K562 (cell line): ENCODE results near the gene TTLL12. TPM values are rescaled to one million over a fixed set of nuclear protein-coding genes. Genes with fewer than 3 reads are reported as not detected.

Experiments
- ATAC-seq: fragments of 200-7000 bp; cut with Tn5 transposase; 3 replicates; pipeline ENCODE4 v1.9.1; 2020; ENCODE audit warnings: moderate library complexity
- BruUV-seq: library from RNA; stranded (reverse); fragments of 400-500 nt; replicated peaks from 2 replicates; lab custom pipeline; 2021; lab: Mats Ljungman, UMichigan
- CTCF ChIA-PET: fragments of 300-600 bp; formaldehyde crosslinking; extraction: SDS; loops from one replicate; lab custom pipeline; 2021; ENCODE audit warnings: low intra/inter-chr PET ratio; lab: Yijun Ruan, JAX
- POLR2A ChIA-PET: fragments of 300-600, 350-650 bp; sonication (Branson Sonifier 250); formaldehyde crosslinking; extraction: SDS; loops from one replicate; lab custom pipeline; 2021; ENCODE audit warnings: antibody characterized with exemption, inconsistent platforms; lab: Yijun Ruan, JAX
- DNase-seq, 4 experiments: peaks; one replicate each; pipeline versions ENCODE4 v3.0.0 to v3.0.0-alpha.2; 2011 to 2018; ENCODE audit warnings: low spot score in 3 of 4, mixed read lengths in 3 of 4; ENCODE audit errors: extremely low read depth in 1 of 4
- FAIRE-seq: peaks from 2 replicates; lab custom pipeline; 2011; peaks lifted over from hg19 to GRCh38; lab: Jason Lieb, UNC
- H2AFZ ChIP-seq: 2 replicates; pipeline ENCODE4 v1.6.0; 2011; ENCODE audit warnings: low read depth, low read length, control low read depth, inconsistent platforms
- H3K27ac ChIP-seq: fragments of 200-600 bp; 3 replicates; pipeline ENCODE4 v1.8.0; 2011; ENCODE audit warnings: low read depth, mild to moderate bottlenecking, control low read depth, inconsistent platforms, low read length, moderate library complexity, mixed read lengths; ENCODE audit errors: extremely low read depth
- H3K27me3 ChIP-seq, 2 experiments: fragments of 300-600 bp in 1 of 2; 2 replicates in 1 of 2; 3 replicates in 1 of 2; pipeline versions ENCODE4 v1.6.0 to v1.8.0; 2011; ENCODE audit warnings: inconsistent platforms in 2 of 2, low read length in 2 of 2, mild to moderate bottlenecking in 1 of 2, mixed read lengths in 1 of 2, moderate library complexity in 1 of 2; ENCODE audit not compliant: control insufficient read depth in 2 of 2, insufficient read depth in 2 of 2
- H3K36me3 ChIP-seq: fragments of 300-600 bp; 3 replicates; pipeline ENCODE4 v1.8.0; 2011; ENCODE audit warnings: mild to moderate bottlenecking, low read length, inconsistent platforms; ENCODE audit not compliant: control insufficient read depth, insufficient read depth
- H3K4me1 ChIP-seq, 2 experiments: fragments of 200-600 bp in 1 of 2; replicated peaks in 1 of 2; 2 replicates in 1 of 2; 3 replicates in 1 of 2; pipeline versions ENCODE4 v1.5.1 to v1.8.0; 2011; ENCODE audit warnings: inconsistent platforms in 2 of 2, low read length in 2 of 2, mild to moderate bottlenecking in 1 of 2, mixed read lengths in 1 of 2, moderate library complexity in 1 of 2; ENCODE audit not compliant: control insufficient read depth in 2 of 2, insufficient read depth in 2 of 2
- H3K4me2 ChIP-seq: 2 replicates; pipeline ENCODE4 v1.6.1; 2011; ENCODE audit warnings: low read length, control low read depth, inconsistent platforms, mixed read lengths; ENCODE audit not compliant: insufficient read depth
- H3K4me3 ChIP-seq: fragments of 200-600 bp; sonication (generic), shearing (Covaris generic); 2 replicates; pipeline ENCODE4 v1.5.1; 2016; ENCODE audit warnings: control low read depth, inconsistent platforms
- H3K79me2 ChIP-seq: fragments of 200-600 bp; 3 replicates; pipeline ENCODE4 v1.8.0; 2011; ENCODE audit warnings: low read length, inconsistent platforms; ENCODE audit not compliant: control insufficient read depth, insufficient read depth
- H3K9ac ChIP-seq, 2 experiments: 2 replicates each; pipeline versions ENCODE4 v1.6.0 to v1.6.1; 2011; ENCODE audit warnings: low read depth in 2 of 2, low read length in 2 of 2, control low read depth in 1 of 2, inconsistent platforms in 1 of 2, mild to moderate bottlenecking in 1 of 2, mixed read lengths in 1 of 2; ENCODE audit not compliant: insufficient read depth in 1 of 2
- H3K9me1 ChIP-seq: one replicate; pipeline ENCODE4 v1.6.0; 2011; ENCODE audit warnings: inconsistent platforms, mild to moderate bottlenecking, low read length, moderate library complexity; ENCODE audit not compliant: control insufficient read depth, insufficient read depth
- H3K9me3 ChIP-seq: replicated peaks from 2 replicates; pipeline ENCODE4 v1.5.1; 2011; ENCODE audit warnings: low read depth, low read length, inconsistent platforms; ENCODE audit not compliant: control insufficient read depth, insufficient read depth
- H4K20me1 ChIP-seq: replicated peaks from 2 replicates; pipeline ENCODE4 v1.6.1; 2011; ENCODE audit warnings: low read length, inconsistent platforms, mixed read lengths; ENCODE audit not compliant: control insufficient read depth, insufficient read depth
- ATF6 ChIP-seq: sonication (generic); formaldehyde crosslinking; IDR thresholded peaks from 2 replicates; pipeline ENCODE4 v1.4.0; 2020; ENCODE audit warnings: mild to moderate bottlenecking, missing genetic modification reagents
- PHB2 ChIP-seq: fragments of 450-650 bp; IDR thresholded peaks from 2 replicates; pipeline ENCODE4 v1.6.1; 2017; ENCODE audit warnings: low read depth
- POLR2G ChIP-seq: fragments of 200-400 bp; formaldehyde crosslinking; IDR thresholded peaks from 2 replicates; pipeline ENCODE4 v1.6.1; 2017; ENCODE audit warnings: low read depth, mild to moderate bottlenecking, antibody characterized with exemption, low read length, moderate library complexity
- RREB1 ChIP-seq: fragments of 250-450 bp; sonication (Bioruptor Pico); IDR thresholded peaks from 2 replicates; pipeline ENCODE4 v1.4.0; 2020
- ZNF174 ChIP-seq: fragments of 250-450 bp; sonication (Bioruptor Pico); IDR thresholded peaks from 2 replicates; pipeline ENCODE4 v1.4.0; 2020; ENCODE audit warnings: mild to moderate bottlenecking
- WGBS: fragments of 100-300 bp; shearing (Covaris generic); methylation state at CpG from one replicate; pipeline ENCODE4 v1.1.6; 2016; ENCODE audit warnings: low coverage, mixed read lengths; ENCODE audit not compliant: insufficient coverage; ENCODE audit errors: missing lambda C conversion rate; 5-methylcytosine and 5-hydroxymethylcytosine counted together
- in situ Hi-C: fragments of 300-500 bp; cut with MboI; formaldehyde crosslinking; loops from 4 replicates; pipeline ENCODE4 v1.15.0; 2018; ENCODE audit warnings: inconsistent platforms, mixed read lengths
- intact Hi-C: fragments of 100-400 bp; cut with micrococcal nuclease; formaldehyde crosslinking; loops from 2 replicates; pipeline ENCODE4 v1.14.2; 2022
- polyA plus RNA-seq, 8 experiments: library from polyadenylated mRNA; depleted of rRNA in 4 of 8; stranded (reverse) in 5 of 8; unstranded in 3 of 8; fragments of >200 nt; fragmentation: Nextera tagmentation in 2 of 8; fragmentation: Illumina TruSeq in 1 of 8; extraction: Ambion mirVana in 2 of 8; extraction: Trizol in 1 of 8; gene quantifications; 2 replicates each; pipeline versions ENCODE4 v1.2.1 to v1.2.3, GENCODE V29; 2011 to 2014; ENCODE audit warnings: inconsistent platforms in 1 of 8, missing spikeins in 1 of 8
- total RNA-seq, 7 experiments: library from RNA; depleted of rRNA in 6 of 7; stranded (reverse); fragments of >200 nt in 6 of 7; fragmentation: Illumina TruSeq in 2 of 7; extraction: Trizol in 2 of 7; gene quantifications; 2 replicates each; pipeline versions ENCODE4 v1.2.1 to v1.2.3, GENCODE V29; 2011 to 2021; ENCODE audit warnings: low replicate concordance in 1 of 7

TTLL12 gene
- total and polyA plus RNA-seq, 9 of the 15 experiments (the other 6 are each of a cell fraction or from before 2014, with no cell fraction given) = 1.3 to 128 (median 43.0) TPM

- TF ChIP-seq RREB1 (CRISPR knock-in tag) (no peak), ZNF174 (CRISPR knock-in tag) (no peak), PHB2 (no peak)
These were observed 4.8 kb downstream of the TTLL12 start (continued) for GRCh38 chr22:43182118-43182517.

GRCh38 chr22:43181321-43182076 lies 5.4 kb downstream of the TTLL12 start:
- FAIRE-seq = no peak
- ATAC-seq = no peak
- Histone ChIP-seq H3K4me2 (no peak overlapping the region), H4K20me1 (no peaks in the 10 kb centered on the region), H2AFZ (no peak overlapping the region), H3K36me3 (peaks cover 64% of the 10 kb centered on the region), H3K9me3 (0 out of 2 replicates have a peak, but pooled peaks cover 2% of the 10 kb centered on the region), H3K4me3 (no peak overlapping the region), H3K27ac (no peak overlapping the region; the same call in 2 of the 3 replicates), H3K9me1 (no peaks in the 10 kb centered on the region), H3K27me3 (no peaks in the 10 kb centered on the region), H3K79me2 (peaks cover 58% of the 10 kb centered on the region), H3K4me1 (peaks cover 23 to 50% of the 10 kb centered on the region in 2 experiments; a peak in 4 of 5 replicates), H3K9ac (peak overlapping the region in 1 of 2 experiments; percentile 81; a peak in 1 of 4 replicates)
- intact Hi-C loops (no loop called here), in situ Hi-C loops (no loop called here)
- WGBS = 89% methylated on average over 8 of the region's 13 CpGs
- no TSS peak for BruUV-seq
- TF ChIP-seq ATF6 (CRISPR knock-in tag) (no peak), POLR2G (peak; percentile 13; the same call in 1 of the 2 replicates)
- DNase-seq = no peak
- CTCF ChIA-PET = no interaction called here
- POLR2A ChIA-PET = interaction anchor here (1.0 kb wide), 1 partner anchor 182 kb away, joined by 3 read pairs; no protein-coding TSS in a partner anchor
